Stimulated activated CD4-positive, alpha-beta T cell treated with anti-CD3 and anti-CD28 coated beads, TNF-alpha, amount 100 ng/mL, for 48 hours (primary cell): ENCODE data around the gene ZNF536.
"Not testable (repeated sequence)": the region's sequence is repeated elsewhere in the genome, so short reads cannot be mapped to it uniquely, and the experiment has no call there.

Source experiments
- DNase-seq, 3 donors: peaks; one replicate each; pipeline ENCODE4 v3.0.0-alpha.2; 2020; ENCODE audit warnings: low read depth in 3 of 3

The ZNF536 gene

GRCh38 chr19:30419568-30420180 is 47.5 kb downstream of the ZNF536 start:
- DNase-seq: no peak

- DNase-seq: no peak
Measured at GRCh38 chr19:30420316-30420715, 48.1 kb downstream of the ZNF536 start.

- DNase-seq: no peak
Measured at GRCh38 chr19:30420881-30421280, 48.7 kb downstream of the ZNF536 start.

GRCh38 chr19:30421571-30421970 is 49.4 kb downstream of the ZNF536 start:
- no peak for DNase-seq

- no peak for DNase-seq
Measured at GRCh38 chr19:30423481-30423880, 51.3 kb downstream of the ZNF536 start.

- DNase-seq: no peak
Measured at GRCh38 chr19:30425885-30426838, 54.0 kb downstream of the ZNF536 start.

GRCh38 chr19:30426864-30427263 is 54.7 kb downstream of the ZNF536 start:
- DNase-seq: no peak

GRCh38 chr19:30428092-30428680 is 56.0 kb downstream of the ZNF536 start:
- DNase-seq: no peak

- no peak for DNase-seq
Measured at GRCh38 chr19:30428844-30429243, 56.7 kb downstream of the ZNF536 start.

GRCh38 chr19:30430206-30430734 is 58.1 kb downstream of the ZNF536 start:
- no peak for DNase-seq

- no peak for DNase-seq
Measured at GRCh38 chr19:30431591-30431990, 59.4 kb downstream of the ZNF536 start.

- DNase-seq: no peak
Measured at GRCh38 chr19:30434797-30435594, 62.8 kb downstream of the ZNF536 start.

GRCh38 chr19:30437869-30438268 is 65.7 kb downstream of the ZNF536 start:
- no peak for DNase-seq

GRCh38 chr19:30439310-30439709 is 67.1 kb downstream of the ZNF536 start:
- DNase-seq: no peak

- no peak for DNase-seq
Measured at GRCh38 chr19:30441011-30441410, 68.8 kb downstream of the ZNF536 start.

GRCh38 chr19:30442674-30443073 is 70.5 kb downstream of the ZNF536 start:
- DNase-seq: no peak

- DNase-seq: no peak
Measured at GRCh38 chr19:30443531-30444252, 71.5 kb downstream of the ZNF536 start.

GRCh38 chr19:30444253-30444671 is 72.1 kb downstream of the ZNF536 start:
- no peak for DNase-seq

GRCh38 chr19:30444686-30445232 is 72.6 kb downstream of the ZNF536 start:
- no peak for DNase-seq

- DNase-seq: no peak
Measured at GRCh38 chr19:30445385-30445784, 73.2 kb downstream of the ZNF536 start.

- not testable (repeated sequence) for DNase-seq
Measured at GRCh38 chr19:30446120-30446519, 73.9 kb downstream of the ZNF536 start.
